DMS153 treated with DMSO at 0.1 percent for 48 hours (cell line): Measurements from ENCODE around the gene SEMA3A.
"Not testable (repeated sequence)": the region's sequence is repeated elsewhere in the genome, so short reads cannot be mapped to it uniquely, and the experiment has no call there.

ENCODE experiments used
- DNase-seq: peaks from one replicate; lab custom pipeline; 2025; ENCODE audit not compliant: unreplicated experiment; lab: John Stamatoyannopoulos, UW

Gene SEMA3A

GRCh38 chr7:84157171-84157570 is 37.4 kb downstream of the SEMA3A start:
- no peak for DNase-seq

- no peak for DNase-seq
These were observed 39.4 kb downstream of the SEMA3A start for GRCh38 chr7:84154991-84155781.

GRCh38 chr7:84152995-84153394 is 41.6 kb downstream of the SEMA3A start:
- no peak for DNase-seq

DNA sequence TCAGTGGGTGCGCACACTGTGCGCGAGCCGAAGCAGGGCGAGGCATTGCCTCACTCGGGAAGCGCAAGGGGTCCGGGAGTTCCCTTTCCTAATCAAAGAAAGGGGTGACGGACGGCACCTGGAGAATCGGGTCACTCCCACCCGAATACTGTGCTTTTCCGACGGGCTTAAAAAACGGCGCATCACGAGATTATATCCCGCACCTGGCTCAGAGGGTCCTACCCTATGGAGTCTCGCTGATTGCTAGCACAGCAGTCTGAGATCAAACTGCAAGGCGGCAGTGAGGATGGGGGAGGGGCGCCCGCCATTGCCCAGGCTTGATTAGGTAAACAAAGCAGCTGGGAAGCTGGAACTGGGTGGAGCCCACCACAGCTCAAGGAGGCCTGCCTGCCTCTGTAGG is 44.2 kb downstream of the SEMA3A start:
- not testable (repeated sequence) for DNase-seq

DNA sequence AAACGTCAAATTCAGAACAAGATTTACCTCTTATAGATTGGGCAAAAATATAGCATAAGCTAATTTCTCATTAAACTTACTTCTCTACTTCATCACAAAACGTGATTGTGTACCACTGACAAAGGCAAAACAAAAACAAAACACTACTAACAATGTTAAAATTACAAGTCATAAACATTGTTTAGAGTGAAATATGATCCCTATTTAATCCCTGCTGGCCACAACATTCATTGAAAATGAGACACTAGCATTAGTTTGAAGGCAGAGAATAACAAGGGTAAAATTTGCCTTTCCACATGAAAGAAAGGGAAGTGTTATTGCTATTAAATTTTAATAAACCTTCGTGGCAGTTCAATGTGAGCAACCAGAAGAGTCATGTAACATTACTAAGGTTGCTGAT is 45.0 kb downstream of the SEMA3A start:
- DNase-seq: no peak

DNA sequence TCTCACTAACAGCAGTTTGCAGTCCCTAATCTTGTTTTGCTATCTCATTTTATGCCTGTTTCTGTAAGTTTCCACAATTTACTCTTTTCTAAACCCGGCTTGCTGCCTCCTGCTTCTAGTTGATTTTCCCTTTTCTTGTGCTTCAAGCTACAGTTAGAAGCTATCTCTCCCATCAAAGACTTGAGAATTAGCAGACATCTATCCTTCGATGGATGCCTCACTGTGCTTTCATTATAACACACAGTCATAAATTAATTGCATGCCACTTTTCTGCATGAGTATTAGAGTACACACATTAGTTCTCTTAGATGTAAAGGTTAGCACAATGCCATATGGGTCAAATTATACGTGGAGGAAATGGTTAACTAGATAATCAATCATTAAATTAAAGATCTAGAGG is 48.7 kb downstream of the SEMA3A start:
- DNase-seq: no peak

GRCh38 chr7:84144935-84145334 is 49.7 kb downstream of the SEMA3A start:
- no peak for DNase-seq

DNA sequence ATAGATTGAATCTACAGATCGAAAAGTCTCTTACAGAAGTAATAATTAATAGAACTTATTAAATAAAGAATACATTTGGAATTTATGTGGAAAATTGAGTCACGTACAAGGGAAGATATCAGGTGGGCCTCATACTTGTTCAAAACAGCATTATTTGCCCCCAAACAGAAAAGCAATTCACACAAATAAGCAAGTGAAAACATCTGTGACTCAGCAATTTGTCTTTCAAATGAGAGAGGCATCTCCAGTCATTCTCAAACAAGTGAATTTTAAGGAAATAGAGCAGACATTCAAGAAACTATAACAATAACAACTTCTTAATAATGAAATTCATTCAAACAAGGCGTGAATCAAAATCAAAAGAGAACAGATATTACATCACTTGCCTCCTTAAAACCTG is 50.1 kb downstream of the SEMA3A start:
- no peak for DNase-seq

DNA sequence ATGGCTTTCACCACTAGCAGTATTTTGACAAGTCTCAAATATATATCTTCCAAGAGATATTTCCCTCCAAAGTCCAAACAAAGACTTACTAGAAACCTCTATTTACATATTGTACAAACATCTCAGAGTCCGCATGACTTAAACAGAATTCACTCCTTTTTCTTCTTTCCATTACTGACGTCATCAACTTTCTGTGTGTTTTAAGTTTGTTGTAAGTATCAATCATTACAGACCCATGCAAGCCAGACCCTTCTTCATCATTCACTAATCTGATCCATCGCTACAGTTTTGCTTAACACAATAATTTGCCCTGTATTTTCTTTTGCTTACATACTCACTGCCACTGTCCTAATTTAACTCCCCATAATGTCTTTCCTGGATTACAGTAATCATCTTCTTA is 51.9 kb downstream of the SEMA3A start:
- no peak for DNase-seq

DNA sequence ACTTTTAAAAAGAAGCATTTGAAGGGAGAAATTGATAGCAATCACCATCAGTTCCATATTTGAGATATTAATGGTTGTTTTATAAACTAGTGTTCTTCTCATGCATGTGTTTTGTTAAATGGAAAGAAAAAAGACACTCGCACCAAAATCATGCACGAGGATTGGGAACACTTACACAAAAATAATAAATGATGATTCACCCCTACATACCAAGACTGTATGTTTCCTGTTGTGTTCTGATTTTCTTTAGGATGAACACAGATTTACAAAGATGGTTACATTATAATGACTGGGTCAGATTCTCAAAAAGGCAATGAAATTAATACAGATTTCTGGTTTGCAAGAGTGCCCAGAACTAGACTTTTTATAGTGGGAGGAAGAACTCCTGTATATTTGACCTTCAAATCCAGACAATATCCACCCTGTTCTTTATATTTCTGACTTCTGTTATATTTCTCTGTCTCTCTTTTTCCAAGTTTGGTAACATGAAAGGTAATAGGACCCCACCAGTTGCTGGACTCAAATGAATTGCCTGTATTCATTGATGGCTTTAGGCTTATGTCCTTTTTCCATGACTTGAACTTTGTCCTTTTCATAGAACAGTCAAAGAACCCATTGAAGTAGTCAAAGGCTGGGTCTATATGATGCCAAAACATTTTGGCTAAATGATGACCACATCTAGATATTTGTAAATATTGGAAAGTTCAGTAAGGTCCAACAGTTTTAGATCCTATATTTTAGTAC is 54.4 kb downstream of the SEMA3A start:
- no peak for DNase-seq

DNA sequence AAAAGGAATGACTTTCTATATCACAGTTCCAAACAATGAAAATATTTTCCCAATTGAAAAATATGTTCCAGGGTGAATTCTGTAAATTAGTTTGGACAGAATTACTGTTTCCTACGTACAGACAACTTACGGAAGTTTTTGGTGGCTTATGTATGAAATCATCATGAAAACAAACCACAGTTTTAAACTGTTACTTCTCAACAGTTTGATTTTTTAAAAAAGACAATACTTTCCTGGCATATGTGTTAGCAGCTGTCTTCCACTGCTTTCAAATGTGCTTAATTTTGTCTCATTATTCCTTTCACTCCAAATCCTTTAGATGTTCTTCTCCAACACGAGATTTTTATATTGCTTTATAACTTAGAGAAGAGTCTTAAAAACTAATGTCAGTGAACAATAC is 56.2 kb downstream of the SEMA3A start:
- no peak for DNase-seq

DNA sequence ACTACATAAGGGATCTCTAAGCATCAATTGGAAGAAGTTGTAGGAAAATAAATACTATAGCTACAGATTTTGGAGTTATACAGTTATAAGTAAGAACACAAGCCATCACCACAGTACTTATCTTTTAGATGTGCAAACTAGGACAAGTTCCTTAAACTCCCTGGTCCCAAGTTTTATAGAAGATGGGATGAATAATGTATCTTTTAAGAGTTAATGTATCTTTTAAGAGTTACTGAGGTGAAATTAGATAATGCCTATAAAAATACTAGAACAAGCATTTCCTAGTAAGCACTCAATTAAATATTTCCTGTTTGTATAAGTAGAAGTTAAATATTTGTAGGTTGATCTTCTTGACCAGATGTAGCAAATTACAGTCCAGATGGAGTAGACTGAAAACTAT is 56.8 kb downstream of the SEMA3A start:
- no peak for DNase-seq

GRCh38 chr7:84136809-84137208 is 57.8 kb downstream of the SEMA3A start:
- no peak for DNase-seq

DNA sequence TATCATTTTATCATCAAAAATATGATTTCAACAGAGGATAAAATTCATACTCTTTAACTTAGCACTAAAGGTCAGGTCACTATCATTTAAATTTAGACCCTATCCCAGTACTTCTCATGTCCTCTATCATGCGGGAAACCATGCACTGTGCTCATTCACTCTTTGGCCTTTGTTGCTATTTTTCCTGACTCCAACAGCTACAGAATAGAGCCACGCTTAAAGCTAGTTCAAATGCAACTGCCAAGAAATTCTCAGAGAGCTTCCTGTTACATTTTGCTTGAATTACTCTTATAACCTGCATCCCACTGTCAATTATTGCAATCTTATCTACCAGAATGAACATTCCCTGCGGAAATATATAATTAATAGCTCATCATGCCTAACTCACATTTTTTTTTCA is 58.3 kb downstream of the SEMA3A start:
- no peak for DNase-seq

DNA sequence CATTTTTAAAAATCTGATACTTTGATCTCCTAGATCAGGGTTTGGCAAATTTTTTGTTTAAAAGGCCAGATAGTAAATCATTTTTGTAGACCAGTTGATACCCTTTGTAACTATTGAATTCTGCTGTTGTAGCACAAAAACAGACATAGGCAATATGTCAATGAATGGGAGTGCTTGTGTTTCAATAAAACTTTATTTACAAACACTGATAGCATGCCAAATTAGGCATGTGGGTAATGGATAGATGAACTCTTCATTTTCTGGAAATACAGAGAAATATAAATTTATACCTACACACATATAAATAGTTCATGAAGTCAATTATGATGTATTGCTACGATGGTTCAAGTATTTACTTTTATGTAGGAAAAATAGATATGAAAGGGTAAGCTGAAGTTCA is 60.4 kb downstream of the SEMA3A start:
- no peak for DNase-seq

GRCh38 chr7:84125654-84126053 is 68.9 kb downstream of the SEMA3A start:
- no peak for DNase-seq

- DNase-seq: no peak
These were observed 70.5 kb downstream of the SEMA3A start for GRCh38 chr7:84123965-84124547.

GRCh38 chr7:84122582-84123360 is 71.8 kb downstream of the SEMA3A start:
- DNase-seq: no peak

GRCh38 chr7:84117304-84117703 is 77.3 kb downstream of the SEMA3A start:
- DNase-seq: no peak

GRCh38 chr7:84113906-84114850 is 80.4 kb downstream of the SEMA3A start:
- no peak for DNase-seq
